Measurements from ENCODE around the gene HS3ST5. TPM values are rescaled to one million over a fixed set of nuclear protein-coding genes. Genes with fewer than 3 reads are reported as not detected.

The HS3ST5 gene
- total and polyA plus RNA-seq, 4 donors = 0.02 to 0.18 (median 0.04) TPM; not detected in 1

GRCh38 chr6:114090626-114091025 lies 252.2 kb downstream of the HS3ST5 start:
- WGBS, 2 donors = 48 to 59% methylated on average over 4 of the region's 4 CpGs
- no peaks in the 10 kb centered on the region for H3K36me3 ChIP-seq (ENCODE audit: control insufficient read depth in 4 of 4, insufficient read depth in 4 of 4, low read length in 4 of 4)
- no peak for TF ChIP-seq CTCF (IDR thresholded peaks at IDR 0.05; ENCODE audit: control extremely low read depth, extremely low read depth)
- H3K27me3 ChIP-seq (ENCODE audit: control insufficient read depth in 3 of 3, insufficient read depth in 3 of 3, low read length in 2 of 3) = peaks cover 0 to 5% (median 2%) of the 10 kb centered on the region in 3 donors
- no peaks in the 10 kb centered on the region for H3K4me1 ChIP-seq (ENCODE audit: control insufficient read depth in 5 of 5, insufficient read depth in 5 of 5, low read length in 5 of 5)
- H3K9ac ChIP-seq (ENCODE audit: insufficient read depth in 1 of 2, low read length in 2 of 2) = no peak overlapping the region
- DNase-seq (peak in 2 of 3 donors; percentile 7 to 12), ATAC-seq (ENCODE audit: insufficient read depth, low FRiP score) (no peak)
- no peak overlapping the region for H3K4me3 ChIP-seq
- H3K9me3 ChIP-seq (ENCODE audit: control insufficient read depth in 4 of 4, insufficient read depth in 3 of 4, low read length in 3 of 4) = no peaks in the 10 kb centered on the region
- no peak overlapping the region for H3K27ac ChIP-seq (ENCODE audit: low read depth in 1 of 2, low read length in 1 of 2)

- no peak for TF ChIP-seq CTCF (IDR thresholded peaks at IDR 0.05; ENCODE audit: control extremely low read depth, extremely low read depth)
- Histone ChIP-seq H3K27ac (ENCODE audit: low read depth in 1 of 2, low read length in 1 of 2) (no peak overlapping the region), H3K9me3 (ENCODE audit: control insufficient read depth in 4 of 4, insufficient read depth in 3 of 4, low read length in 3 of 4) (no peaks in the 10 kb centered on the region), H3K36me3 (ENCODE audit: control insufficient read depth in 4 of 4, insufficient read depth in 4 of 4, low read length in 4 of 4) (no peaks in the 10 kb centered on the region), H3K4me1 (ENCODE audit: control insufficient read depth in 5 of 5, insufficient read depth in 5 of 5, low read length in 5 of 5) (no peaks in the 10 kb centered on the region), H3K4me3 (no peak overlapping the region), H3K9ac (ENCODE audit: insufficient read depth in 1 of 2, low read length in 2 of 2) (no peak overlapping the region), H3K27me3 (ENCODE audit: control insufficient read depth in 3 of 3, insufficient read depth in 3 of 3, low read length in 2 of 3) (peaks cover 0 to 5% (median 4%) of the 10 kb centered on the region in 3 donors)
- DNase-seq (no peak), ATAC-seq (ENCODE audit: insufficient read depth, low FRiP score) (no peak)
- 80 to 85% methylated on average over 2 of the region's 2 CpGs for WGBS, 2 donors
These were observed 255.3 kb downstream of the HS3ST5 start for GRCh38 chr6:114087496-114087895.

- Histone ChIP-seq H3K27me3 (ENCODE audit: control insufficient read depth in 3 of 3, insufficient read depth in 3 of 3, low read length in 2 of 3) (peaks cover 0 to 5% (median 4%) of the 10 kb centered on the region in 3 donors), H3K9me3 (ENCODE audit: control insufficient read depth in 4 of 4, insufficient read depth in 3 of 4, low read length in 3 of 4) (no peaks in the 10 kb centered on the region), H3K36me3 (ENCODE audit: control insufficient read depth in 4 of 4, insufficient read depth in 4 of 4, low read length in 4 of 4) (no peaks in the 10 kb centered on the region), H3K4me3 (no peak overlapping the region), H3K9ac (ENCODE audit: insufficient read depth in 1 of 2, low read length in 2 of 2) (no peak overlapping the region), H3K4me1 (ENCODE audit: control insufficient read depth in 5 of 5, insufficient read depth in 5 of 5, low read length in 5 of 5) (no peaks in the 10 kb centered on the region), H3K27ac (ENCODE audit: low read depth in 1 of 2, low read length in 1 of 2) (no peak overlapping the region)
- DNase-seq (no peak), ATAC-seq (ENCODE audit: insufficient read depth, low FRiP score) (no peak)
- TF ChIP-seq CTCF (IDR thresholded peaks at IDR 0.05; ENCODE audit: control extremely low read depth, extremely low read depth) = no peak
- WGBS, 2 donors = 77% methylated on average over 2 of the region's 2 CpGs
These were observed 257.6 kb downstream of the HS3ST5 start for GRCh38 chr6:114085211-114085610.

- WGBS, 2 donors = 88 to 95% methylated on average over 16 of the region's 16 CpGs
- no peak for TF ChIP-seq CTCF (IDR thresholded peaks at IDR 0.05; ENCODE audit: control extremely low read depth, extremely low read depth)
These were observed 258.4 kb downstream of the HS3ST5 start for GRCh38 chr6:114084327-114084890.

More at GRCh38 chr6:114084327-114084890, 258.4 kb downstream of the HS3ST5 start:
- no peaks in the 10 kb centered on the region for H3K36me3 ChIP-seq (ENCODE audit: control insufficient read depth in 4 of 4, insufficient read depth in 4 of 4, low read length in 4 of 4)
- H3K27ac ChIP-seq (ENCODE audit: low read depth in 1 of 2, low read length in 1 of 2) = no peak overlapping the region
- no peaks in the 10 kb centered on the region for H3K9me3 ChIP-seq (ENCODE audit: control insufficient read depth in 4 of 4, insufficient read depth in 3 of 4, low read length in 3 of 4)
- DNase-seq = no peak
- no peak overlapping the region for H3K9ac ChIP-seq (ENCODE audit: insufficient read depth in 1 of 2, low read length in 2 of 2)
- no peak overlapping the region for H3K4me3 ChIP-seq
- peaks cover 0 to 5% (median 2%) of the 10 kb centered on the region in 3 donors for H3K27me3 ChIP-seq (ENCODE audit: control insufficient read depth in 3 of 3, insufficient read depth in 3 of 3, low read length in 2 of 3)
- no peak for ATAC-seq (ENCODE audit: insufficient read depth, low FRiP score)
- H3K4me1 ChIP-seq (ENCODE audit: control insufficient read depth in 5 of 5, insufficient read depth in 5 of 5, low read length in 5 of 5) = no peaks in the 10 kb centered on the region
